Astrocyte of the hippocampus (primary cell): Measurements from ENCODE around the gene KDM3A.
A peak's percentile ranks its signal among the peaks of the same experiment; 100 is the strongest.

Source experiments
- DNase-seq: peaks from one replicate; pipeline ENCODE4 v3.0.0; 2011; ENCODE audit warnings: low read depth, low spot score

Gene KDM3A

GRCh38 chr2:86513948-86514660 is 72.9 kb downstream of the KDM3A start:
- DNase-seq = no peak

- DNase-seq = peak; percentile 19
These were observed 77.3 kb downstream of the KDM3A start for GRCh38 chr2:86518481-86518880.

- no peak for DNase-seq
These were observed 78.2 kb downstream of the KDM3A start for GRCh38 chr2:86519349-86519748.

- no peak for DNase-seq
These were observed 79.0 kb downstream of the KDM3A start for GRCh38 chr2:86520153-86520552.

GRCh38 chr2:86521922-86522321 is 80.8 kb downstream of the KDM3A start:
- no peak for DNase-seq

- no peak for DNase-seq
These were observed 81.5 kb downstream of the KDM3A start for GRCh38 chr2:86522711-86523110.

GRCh38 chr2:86523491-86523890 is 82.3 kb downstream of the KDM3A start:
- no peak for DNase-seq

GRCh38 chr2:86525421-86526340 is 84.5 kb downstream of the KDM3A start:
- DNase-seq = no peak

- DNase-seq = no peak
These were observed 92.4 kb downstream of the KDM3A start for GRCh38 chr2:86533589-86533988.

- peak; percentile 41 for DNase-seq
These were observed 100.2 kb downstream of the KDM3A start for GRCh38 chr2:86541334-86541733.
